GM21717 (cell line): Measurements from ENCODE around the gene TGM2.

ENCODE experiments used
- ATAC-seq: cut with Tn5 transposase; IDR thresholded peaks from one replicate; pipeline ENCODE4 v1.9.1; 2021; ENCODE audit warnings: mild to moderate bottlenecking, moderate library complexity; ENCODE audit not compliant: unreplicated experiment

The TGM2 gene

DNA sequence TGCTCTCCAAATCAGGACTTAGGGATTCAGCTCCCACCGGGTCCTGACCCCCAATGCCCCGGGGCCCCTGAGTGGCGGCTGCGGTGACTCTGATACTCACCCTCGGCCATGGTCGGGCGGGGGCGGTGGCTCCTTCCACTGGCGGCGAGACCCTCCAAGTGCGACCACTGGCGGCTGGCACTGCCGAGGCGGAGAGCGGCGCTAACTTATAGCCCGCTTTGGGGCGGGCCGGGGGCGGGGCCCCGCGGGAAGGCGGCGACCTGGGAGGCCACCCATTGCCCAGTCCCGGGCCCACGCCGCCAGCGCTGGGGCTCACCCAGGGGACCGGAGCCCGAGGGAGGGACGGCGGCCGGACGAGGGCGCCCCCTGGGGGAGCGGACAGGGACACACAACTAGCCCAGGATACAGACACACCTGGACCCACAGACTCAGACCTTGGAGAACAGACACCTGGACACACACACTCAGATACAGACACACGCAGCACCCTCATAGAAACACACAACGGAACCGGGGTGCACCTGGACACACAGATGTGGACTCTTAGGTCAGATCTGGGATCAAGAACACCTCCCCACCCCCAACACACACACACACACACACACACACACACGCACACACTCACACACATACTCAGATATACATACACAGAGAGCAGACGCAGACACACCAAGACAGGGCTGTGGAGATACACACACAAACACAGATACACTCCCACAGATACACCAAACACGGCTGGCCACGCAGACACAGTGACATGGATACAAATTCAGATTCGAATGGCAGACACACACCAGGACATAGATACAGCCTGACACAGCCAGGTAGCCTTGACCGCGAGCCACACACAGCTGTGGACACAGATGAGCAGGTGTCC is at the start of gene TGM2:
TSS of gene TGM2 (minus strand) at position 182 of the 877 bp plus-strand sequence. CDS start at position 110, 72 bp downstream.
- no peak for ATAC-seq

DNA sequence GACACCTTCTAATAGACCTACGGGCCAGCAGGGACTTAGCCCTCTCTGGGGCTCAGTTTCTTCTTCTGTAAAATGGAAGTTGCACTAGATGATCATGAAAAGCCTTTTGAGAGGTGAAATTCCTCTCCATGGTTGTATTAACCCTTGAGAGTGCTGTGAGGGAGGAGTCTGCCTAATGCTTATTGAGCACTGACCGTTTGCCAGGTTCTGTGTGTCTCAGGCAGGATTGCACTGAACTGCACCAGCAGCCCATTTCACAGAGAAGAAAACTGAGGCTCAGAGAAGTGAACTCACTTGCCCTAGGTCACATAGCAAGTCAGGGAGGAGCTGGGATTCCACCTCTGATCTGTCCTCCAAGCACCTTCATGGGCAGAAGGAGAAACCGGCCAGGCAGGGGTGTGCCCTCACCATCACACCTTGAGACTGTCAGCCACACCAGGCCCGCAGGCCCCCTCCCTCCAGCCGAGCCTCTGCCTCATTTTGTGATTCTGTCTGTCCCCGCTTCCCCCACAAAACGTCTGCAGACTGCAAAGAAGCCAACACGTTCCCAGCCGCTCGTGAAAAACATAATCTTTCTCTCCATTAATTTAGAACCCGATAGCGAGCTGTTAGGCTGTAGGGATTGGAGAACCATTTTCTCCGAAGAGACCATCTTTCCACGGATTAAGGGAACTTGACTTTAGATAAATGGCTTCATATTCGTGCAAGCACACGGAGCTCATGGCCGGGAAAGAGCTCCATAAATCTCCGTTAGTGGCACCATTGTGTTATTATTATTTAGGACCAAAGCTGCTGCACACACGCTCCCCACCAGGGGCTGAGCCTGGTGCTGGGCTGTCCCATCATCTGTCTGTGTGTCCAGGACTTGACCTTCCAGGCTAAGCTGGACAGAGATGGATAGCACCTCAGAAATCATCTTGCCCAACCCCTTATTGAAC is 49.5 kb upstream of the TGM2 start:
- ATAC-seq = no peak

DNA sequence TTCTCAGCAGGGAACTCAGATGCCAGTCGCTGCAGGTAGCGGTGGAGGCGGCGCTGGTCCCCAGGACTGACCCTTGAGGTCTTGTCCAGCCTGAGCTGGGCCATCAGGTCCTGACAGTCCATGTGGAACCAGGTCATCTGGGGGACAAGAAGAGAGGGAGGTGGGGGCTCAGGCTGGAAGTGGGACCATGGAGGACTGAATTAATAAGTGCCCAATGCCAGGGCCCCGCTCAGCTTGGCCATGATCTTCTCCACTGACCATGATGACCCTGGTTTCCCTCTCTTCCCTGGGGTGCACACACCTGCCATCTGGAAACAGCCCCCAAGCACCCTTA is 48.5 kb upstream of the TGM2 start:
- ATAC-seq = no peak

DNA sequence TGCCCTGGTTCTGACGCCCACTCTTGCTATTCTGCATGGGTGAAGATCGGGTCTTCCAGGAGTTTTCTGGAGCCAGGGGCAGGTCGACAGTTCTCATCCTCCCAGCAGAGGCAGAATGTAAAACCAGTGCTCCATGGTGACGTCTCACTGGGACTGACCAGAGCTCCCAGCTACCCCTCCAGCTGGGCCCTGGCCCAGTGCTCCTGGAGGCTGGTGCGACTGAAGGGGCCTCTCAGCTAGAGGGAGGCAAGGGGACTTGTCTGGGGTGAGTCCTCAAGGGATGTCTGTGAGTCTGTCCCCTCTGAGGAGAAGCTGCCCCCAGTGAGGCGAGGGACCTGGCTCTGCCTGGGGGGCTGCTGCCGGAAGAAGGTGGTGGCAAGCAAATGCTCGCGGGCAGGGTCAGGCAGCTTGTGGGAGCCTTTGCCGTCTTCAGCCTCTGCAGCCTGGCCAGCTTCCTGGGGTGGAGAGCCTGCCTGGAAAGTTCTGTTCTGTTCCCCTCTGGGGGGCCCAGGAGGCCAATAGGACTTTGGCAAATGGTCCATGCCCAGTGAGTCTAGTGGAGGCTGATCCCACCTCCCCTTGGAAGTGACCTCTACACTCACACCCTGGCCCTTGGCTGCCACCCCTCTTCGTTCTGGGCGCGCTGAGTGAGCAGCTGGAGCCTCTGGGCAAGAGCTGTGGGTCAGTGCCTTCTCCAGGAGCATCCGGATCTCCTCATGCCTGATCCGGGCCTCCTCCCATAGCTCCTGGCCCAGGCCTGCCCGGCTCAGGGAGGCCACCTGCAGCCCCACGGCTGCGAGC is 47.9 kb upstream of the TGM2 start:
- no peak for ATAC-seq

DNA sequence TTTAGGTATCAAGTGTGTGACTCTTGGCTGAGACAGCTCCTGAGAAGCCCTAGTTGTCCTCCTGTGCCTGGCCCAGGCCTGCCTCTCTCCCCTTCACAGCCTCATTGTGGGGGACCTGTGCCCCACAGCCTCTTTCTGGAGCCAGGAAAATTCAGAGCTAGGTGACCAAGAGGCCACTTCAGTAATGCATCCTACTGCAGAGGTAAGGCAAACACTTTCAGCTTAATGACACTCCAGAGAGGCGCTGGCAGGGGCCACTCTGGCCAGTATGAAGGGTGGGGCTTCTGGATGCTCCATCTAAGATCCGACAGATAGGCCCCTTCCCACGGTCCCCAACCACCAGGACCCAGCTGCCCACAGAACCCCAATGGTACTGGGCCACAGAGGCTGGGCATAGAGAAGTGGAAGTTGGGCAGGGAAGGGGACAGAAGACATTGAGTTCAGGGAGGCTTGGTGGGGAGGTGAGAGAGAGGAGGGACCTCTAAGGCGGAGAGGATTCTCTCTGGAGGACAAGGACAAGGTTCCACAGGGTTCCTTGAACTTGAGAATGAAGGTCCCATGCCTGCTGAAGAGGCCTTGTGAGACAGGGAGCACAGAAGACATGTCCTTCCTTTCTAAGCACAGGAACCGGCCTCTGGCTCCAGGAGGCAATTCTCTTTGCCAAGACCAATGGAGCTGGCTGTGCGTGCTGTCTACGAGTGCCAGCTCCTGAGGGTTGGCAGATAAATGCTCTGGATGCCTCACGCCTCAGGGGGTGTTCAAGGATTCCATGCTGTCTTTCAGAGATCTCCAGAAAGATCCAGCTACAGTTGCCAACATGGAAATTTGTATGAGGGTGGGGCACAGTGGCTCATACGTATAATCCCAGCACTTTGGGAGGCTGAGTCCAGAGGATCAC is 46.4 kb upstream of the TGM2 start:
- no peak for ATAC-seq

DNA sequence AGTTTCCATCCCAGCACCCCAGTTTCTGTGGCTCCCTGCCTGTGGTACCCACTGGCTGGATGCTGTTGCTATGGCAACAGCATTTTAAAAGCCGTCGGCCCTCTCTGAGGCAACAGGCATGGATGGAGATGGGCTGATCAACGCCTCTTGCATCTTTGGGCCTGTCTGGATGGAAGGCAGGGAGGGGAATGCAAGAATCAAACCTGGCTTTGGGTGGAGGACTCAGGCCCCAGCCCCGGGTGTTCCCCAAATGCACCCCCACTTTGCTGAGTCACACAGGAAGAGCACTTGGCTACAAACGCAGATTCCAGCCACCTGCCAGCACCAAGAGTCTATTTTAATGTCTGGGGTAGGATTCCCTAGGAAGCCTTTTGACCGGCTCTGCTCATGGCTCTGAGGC is 45.7 kb upstream of the TGM2 start:
- ATAC-seq = no peak

DNA sequence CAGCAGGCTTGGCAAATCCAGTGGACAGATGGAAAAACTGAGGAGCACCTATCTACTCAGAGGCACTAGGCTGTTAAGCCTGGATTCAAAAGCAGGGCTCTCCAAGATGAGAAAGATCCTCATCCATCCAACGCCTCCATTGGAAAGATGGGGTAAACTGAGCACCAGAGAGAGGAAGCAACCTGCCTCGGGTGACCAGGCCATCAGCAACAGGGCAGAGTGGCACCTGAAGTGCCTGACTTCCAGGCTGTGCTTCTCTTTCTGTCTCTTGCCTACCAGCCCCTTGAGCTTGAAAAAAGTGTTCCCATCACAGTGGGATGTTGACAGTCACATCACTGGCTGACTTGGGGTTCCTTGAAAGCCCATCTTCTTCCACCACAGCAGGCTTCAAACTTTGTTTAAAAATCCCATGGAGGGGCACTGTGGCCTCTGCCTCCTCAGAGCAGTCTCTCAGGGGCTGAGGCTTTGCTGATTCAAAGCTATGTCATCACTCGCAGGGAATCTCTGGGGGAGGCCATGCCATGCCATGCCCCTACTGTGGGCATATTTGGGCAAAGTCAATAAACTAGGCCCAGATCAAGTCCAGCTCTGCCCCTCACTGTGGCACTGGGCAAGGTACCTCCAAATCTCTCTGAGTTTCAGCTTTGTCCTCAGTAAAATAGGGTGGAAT is 44.8 kb upstream of the TGM2 start:
- no peak for ATAC-seq

DNA sequence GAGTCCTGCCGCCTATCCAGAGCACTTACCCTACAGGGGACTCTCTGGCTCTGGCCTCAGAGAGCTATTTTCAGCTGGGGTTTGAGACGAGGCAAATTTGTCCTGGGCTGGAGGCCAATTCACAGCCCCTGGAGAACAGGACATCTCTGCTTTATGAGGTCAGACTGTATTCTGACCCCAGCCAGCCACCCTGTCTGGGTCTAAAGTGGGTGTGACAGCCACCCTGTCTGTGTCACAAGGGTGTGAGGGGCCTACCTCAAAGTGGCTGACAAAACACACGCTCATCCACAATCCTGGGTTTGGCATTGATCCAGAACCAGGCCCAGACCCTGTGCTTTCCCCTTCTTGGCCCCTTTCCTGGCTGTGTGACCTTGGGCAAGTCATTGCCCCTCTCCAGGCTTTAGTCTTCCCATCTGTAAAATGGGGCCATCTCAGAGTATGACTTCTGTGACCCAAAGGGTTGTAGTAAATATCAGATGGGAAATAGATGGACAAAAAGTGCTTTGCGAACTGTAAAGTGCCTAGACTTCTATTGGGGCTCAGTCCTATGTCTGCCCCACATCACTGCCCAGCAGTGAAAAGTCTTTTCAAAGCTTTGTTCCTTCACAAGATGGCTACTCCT is 44.1 kb upstream of the TGM2 start:
- no peak for ATAC-seq

DNA sequence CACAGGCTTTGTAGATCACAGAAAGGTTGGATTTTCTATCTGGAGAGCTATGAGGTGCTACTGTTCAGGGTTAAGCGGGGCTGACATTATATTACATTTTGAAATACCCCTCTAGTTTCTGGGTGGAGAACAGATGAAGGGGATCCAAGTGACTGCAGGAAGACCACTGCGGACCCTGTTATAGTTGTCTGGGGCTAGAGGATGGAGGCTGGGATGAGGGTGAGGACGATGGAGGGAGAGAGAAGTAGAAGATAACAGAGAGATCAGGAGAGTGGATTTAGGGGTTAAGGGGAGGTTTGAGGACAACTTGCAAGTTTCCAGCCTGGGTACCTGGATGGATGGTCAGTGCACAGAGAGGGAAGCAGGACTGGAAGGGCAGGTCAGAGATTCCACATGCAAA is 43.5 kb upstream of the TGM2 start:
- no peak for ATAC-seq

DNA sequence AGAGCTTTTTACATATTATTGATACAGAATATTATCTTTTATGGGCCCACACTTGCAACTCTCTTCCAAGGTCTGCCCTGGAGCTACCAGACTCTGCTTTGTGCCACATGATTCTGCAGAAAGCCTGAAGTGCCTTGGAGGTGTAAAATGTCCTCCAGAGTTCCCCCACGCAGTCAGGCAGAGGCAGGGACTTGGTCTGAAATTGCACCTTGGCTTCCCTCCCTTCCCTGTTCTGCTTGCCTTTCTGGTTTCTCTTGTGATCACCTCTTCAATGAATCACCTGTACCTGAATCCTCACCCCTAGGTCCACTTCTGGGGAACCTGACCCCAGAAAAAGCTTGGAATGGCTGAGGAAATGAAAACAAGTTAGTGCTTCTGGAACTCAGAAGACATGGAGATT is 43.0 kb upstream of the TGM2 start:
- no peak for ATAC-seq

DNA sequence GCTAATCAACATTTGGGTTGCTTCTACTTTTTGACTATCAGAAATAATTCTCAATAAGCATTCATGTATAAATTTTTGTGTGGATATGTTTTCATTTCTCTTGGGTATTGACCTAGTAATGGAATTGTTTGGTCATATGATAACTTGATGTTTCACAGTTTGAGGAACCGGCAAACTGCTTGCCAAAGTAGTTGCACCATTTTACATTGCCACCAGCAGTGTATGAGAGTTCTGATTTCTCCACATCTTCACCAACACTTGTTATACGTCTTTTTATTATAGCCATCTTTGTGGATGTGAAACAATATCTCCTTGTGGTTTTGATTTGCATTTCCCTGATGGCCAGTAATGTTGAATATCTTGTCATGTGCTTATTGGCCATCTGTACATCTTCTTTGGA is 42.6 kb upstream of the TGM2 start:
- no peak for ATAC-seq

DNA sequence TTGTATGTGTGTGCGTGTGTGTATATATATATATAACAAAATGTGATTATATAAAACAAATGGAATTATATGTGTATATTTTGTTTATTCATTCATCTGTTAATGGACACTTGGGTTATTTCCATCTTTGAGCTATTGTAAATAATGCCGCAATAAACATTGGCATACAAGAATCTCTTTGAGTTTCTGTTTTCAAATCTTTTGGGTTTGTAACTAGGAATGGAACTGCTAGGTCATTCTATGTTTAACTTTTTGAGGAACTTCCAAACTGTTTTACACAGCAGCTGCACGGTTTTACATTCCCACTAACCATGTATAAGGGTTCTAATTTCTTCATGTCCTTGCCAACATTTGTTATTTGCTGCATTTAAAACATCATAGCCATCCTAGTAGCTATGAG is 39.9 kb upstream of the TGM2 start:
- ATAC-seq = no peak

DNA sequence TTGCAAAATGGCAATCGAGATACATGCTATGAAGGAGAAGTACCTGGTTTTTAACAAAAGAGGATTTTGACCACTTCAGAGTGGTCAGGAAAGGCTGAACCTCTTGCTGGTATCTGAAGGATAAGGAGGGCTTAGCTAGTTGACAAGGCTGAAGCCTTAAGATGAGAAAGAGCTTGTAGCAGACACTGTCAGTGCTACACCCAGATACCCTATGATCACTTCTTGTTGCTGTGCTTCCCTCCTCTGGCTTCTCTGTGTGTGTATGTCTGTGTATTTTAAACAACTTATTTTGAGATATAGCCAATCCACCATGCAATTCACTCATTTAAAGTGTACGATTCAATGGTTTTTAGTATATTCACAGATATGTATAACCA is 38.9 kb upstream of the TGM2 start:
- ATAC-seq = no peak

DNA sequence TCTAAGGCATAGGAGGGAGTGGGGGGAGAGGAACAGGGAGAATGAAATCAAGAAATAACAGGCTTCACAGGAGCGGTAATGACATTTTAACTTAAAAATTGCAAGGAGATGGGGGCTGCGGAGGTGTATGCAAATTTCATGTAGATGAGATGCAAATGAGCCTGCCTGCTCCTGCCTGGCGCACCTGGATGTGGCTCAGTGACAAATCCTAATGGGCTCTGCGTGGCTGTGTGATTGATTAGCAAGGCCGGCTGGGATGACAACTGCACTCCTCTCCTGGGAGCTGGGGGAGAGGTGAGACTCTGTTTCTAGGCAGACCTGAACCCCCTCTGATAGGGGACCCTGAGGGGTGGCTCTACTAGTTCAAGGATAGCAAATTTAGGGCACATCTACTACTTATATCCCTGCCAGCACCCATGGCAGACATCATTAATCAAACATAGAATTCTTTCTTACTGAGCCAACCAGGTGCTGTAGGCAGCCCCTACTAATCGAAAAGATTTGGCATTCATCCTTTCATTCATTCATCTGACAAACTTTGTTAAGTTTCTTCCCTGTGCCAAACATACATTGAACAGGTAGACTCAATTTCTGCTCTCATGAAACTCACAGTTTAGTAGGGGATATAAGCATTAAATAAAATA is 38.4 kb upstream of the TGM2 start:
- no peak for ATAC-seq

DNA sequence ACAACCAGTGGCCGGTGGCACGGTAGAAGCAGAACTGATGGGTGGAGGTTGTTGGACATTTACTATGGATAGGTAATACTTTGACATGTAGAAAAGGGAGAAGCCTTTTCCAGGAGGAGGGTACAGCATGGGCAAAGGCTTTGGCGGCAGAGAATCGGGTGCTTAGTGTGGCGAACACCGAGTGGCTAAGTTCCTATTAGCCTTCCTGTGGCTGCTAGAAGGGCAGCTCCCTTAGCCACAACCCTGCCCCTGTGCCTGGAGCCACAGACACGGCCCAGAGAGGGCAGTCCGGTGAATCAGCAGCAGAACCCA is 37.9 kb upstream of the TGM2 start:
- no peak for ATAC-seq

DNA sequence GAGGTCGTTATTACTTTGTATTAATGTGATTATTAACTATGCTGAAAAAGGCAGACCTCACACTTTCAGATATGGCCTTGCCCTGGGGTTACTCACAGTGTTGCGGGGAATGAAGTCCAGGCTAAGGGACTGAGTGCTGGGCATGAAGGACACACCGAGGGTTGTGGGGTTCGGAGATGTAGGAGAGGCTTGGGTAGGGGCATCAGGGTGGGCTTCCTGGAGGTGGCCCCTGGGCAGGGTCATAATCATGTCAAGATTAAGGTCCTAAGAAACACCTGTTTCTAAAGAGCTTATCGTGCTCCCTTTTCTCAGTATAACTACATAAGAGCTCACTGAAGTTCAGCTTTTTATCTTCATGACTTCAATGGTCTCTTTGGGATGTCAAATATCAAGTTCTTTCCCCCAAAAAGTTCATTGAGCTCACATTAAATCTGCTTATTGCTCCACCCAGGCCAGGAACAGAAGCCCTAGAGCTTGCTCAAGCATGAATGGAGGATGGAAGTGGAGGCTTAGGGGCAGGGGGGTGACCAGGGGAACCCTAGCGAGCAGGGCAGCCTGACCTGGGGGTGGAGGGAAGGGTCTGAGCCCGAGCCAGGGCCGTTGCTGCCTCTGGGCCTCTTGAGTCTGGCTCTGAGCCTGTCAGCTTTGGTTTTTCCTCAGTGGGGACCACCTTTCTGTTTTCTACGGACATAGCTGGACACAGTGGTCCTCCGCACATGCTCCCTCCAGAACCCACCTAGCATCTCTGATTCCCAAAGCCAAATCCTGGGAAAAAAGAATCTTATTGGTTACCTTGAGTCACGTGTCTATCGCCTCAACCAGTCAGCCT is 37.3 kb upstream of the TGM2 start:
- ATAC-seq = no peak

DNA sequence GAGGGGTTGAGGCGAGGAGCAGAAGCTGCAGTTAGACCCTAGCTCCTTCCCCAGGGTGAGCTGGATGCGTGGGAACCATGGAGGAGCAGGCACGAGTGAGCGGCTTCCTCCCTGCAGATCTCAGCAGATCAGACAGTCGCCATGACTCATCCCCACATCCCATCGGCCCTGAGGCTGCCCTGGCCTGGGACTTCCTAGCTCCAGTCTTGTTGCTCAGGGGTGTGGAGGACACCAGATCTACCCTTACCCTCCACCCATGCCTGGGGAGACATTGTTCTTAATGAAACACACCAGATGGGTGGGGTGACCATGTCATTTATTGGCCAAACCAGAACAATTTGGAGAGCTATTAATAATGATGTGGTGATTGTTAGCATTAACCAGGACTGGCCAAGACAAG is 36.3 kb upstream of the TGM2 start:
- no peak for ATAC-seq

DNA sequence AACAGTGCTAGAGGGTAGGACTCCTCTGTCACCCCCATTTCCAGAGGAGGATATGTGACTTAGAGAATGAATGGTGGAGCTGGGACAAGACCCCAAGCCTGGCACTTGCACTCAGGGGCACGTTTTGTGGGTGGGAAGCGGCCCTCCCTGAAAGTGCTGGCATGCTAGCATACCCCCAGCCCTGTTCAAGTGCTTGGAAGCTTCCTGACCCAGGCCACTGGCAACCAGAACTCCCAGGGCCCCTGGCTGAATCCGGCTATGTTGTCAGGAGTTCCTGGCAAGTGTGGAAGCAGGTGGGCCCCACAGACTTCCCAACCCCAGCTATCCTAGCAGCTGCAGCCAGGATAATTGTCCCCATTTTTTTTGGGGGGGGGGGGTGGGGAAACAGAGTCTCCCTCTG is 35.6 kb upstream of the TGM2 start:
- no peak for ATAC-seq
